Measurements from ENCODE around the gene KHDC1L. TPM values are rescaled to one million over a fixed set of nuclear protein-coding genes. Genes with fewer than 3 reads are reported as not detected.

KHDC1L gene
- total RNA-seq, 1 experiment from 2014 or later: not detected

- Mint-ChIP-seq H3K27ac (no peak overlapping the region; a peak in 1 of 7 replicates), H3K9me3 (peaks cover 4 to 5% of the 10 kb centered on the region in 2 experiments; a peak in 2 of 5 replicates), H3K27me3 (ENCODE audit: low read depth) (no peaks in the 10 kb centered on the region), H3K36me3 (ENCODE audit: insufficient read depth in 1 of 3, low read depth in 3 of 3) (peaks cover 0 to 6% (median 0%) of the 10 kb centered on the region in 3 experiments; a peak in 2 of 7 replicates), H3K4me3 (no peak overlapping the region), H3K4me1 (peaks cover 21 to 27% of the 10 kb centered on the region in 2 experiments)
- Histone ChIP-seq H2BK120ac (ENCODE audit: low read depth, low read length, poor library complexity, severe bottlenecking) (no peak overlapping the region), H3K79me2 (ENCODE audit: insufficient read depth, low read length) (0 out of 2 replicates have a peak, but pooled peaks cover 2% of the 10 kb centered on the region), H3K9ac (ENCODE audit: extremely low read depth, insufficient read length, low read length) (no peak overlapping the region), H3K14ac (ENCODE audit: insufficient read depth, low read length) (no peak overlapping the region), H3K23me2 (ENCODE audit: insufficient read length, low read depth, low read length, poor library complexity, severe bottlenecking) (no peaks in the 10 kb centered on the region), H3T11ph (ENCODE audit: low read length) (no peak overlapping the region), H2AK5ac (ENCODE audit: insufficient read length, low read length) (no peak overlapping the region), H3K9me3 (ENCODE audit: control insufficient read depth, low read depth, low read length) (no peaks in the 10 kb centered on the region), H2BK15ac (ENCODE audit: low read depth, low read length) (no peak overlapping the region), H3K18ac (ENCODE audit: insufficient read length, low read depth, low read length) (no peak overlapping the region), H3K4me1 (ENCODE audit: insufficient read depth, low read length) (peaks cover 6% of the 10 kb centered on the region), H3K4me2 (ENCODE audit: insufficient read depth, insufficient read length, low read length) (no peak overlapping the region), H3K27me3 (ENCODE audit: insufficient read depth, low read length) (no peaks in the 10 kb centered on the region), H3K23ac (ENCODE audit: insufficient read length, low read depth, low read length) (no peak overlapping the region), H2BK12ac (ENCODE audit: insufficient read length, low read depth, low read length) (no peak overlapping the region), H4K8ac (replicated peaks; ENCODE audit: insufficient read length, low read depth, low read length) (no peak overlapping the region), H3K56ac (ENCODE audit: insufficient read length, low read depth, low read length) (no peak overlapping the region), H2BK5ac (ENCODE audit: insufficient read length, low read length) (no peak overlapping the region), H3K27ac (ENCODE audit: insufficient read length, low read depth, low read length) (no peak overlapping the region), H2BK20ac (ENCODE audit: low read depth, low read length, poor library complexity, severe bottlenecking) (no peak overlapping the region), H4K20me1 (ENCODE audit: control insufficient read depth, insufficient read depth, insufficient read length) (no peaks in the 10 kb centered on the region), H4K5ac (ENCODE audit: insufficient read length, low read depth, low read length) (no peak overlapping the region), H4K91ac (ENCODE audit: insufficient read length, low read depth, low read length) (no peak overlapping the region), H2AFZ (ENCODE audit: low read length) (no peak overlapping the region), H3K4ac (ENCODE audit: low read depth, low read length) (no peak overlapping the region), H3K79me1 (ENCODE audit: insufficient read depth, low read depth, low read length, poor library complexity, severe bottlenecking) (no peaks in the 10 kb centered on the region)
- no CpG with 5 or more reads among the region's 4 CpGs for WGBS (ENCODE audit: extremely low coverage, insufficient read length, low lambda C conversion rate)
- no peak for DNase-seq
- TF ChIP-seq CTCF (conservative IDR thresholded peaks at IDR 0.05): no peak
Measured at GRCh38 chr6:73200735-73201134, 24.6 kb downstream of the KHDC1L start.

Measured in H9 (cell line).